Left renal pelvis (tissue), 4 donors: Measurements from ENCODE around the gene BNIP5. TPM values are rescaled to one million over a fixed set of nuclear protein-coding genes. Genes with fewer than 3 reads are reported as not detected.

Experiments used
- DNase-seq, 4 donors: peaks; one replicate each; pipeline ENCODE4 v3.0.0-alpha.2; 2013; ENCODE audit warnings: low read depth in 4 of 4, low spot score in 3 of 4
- polyA plus RNA-seq, 4 donors: library from polyadenylated mRNA; unstranded; fragments of 120-200 nt; gene quantifications; one replicate each; pipeline ENCODE4 v1.2.1, GENCODE V29; 2013; ENCODE audit not compliant: insufficient read length in 4 of 4

The BNIP5 gene, protein sequence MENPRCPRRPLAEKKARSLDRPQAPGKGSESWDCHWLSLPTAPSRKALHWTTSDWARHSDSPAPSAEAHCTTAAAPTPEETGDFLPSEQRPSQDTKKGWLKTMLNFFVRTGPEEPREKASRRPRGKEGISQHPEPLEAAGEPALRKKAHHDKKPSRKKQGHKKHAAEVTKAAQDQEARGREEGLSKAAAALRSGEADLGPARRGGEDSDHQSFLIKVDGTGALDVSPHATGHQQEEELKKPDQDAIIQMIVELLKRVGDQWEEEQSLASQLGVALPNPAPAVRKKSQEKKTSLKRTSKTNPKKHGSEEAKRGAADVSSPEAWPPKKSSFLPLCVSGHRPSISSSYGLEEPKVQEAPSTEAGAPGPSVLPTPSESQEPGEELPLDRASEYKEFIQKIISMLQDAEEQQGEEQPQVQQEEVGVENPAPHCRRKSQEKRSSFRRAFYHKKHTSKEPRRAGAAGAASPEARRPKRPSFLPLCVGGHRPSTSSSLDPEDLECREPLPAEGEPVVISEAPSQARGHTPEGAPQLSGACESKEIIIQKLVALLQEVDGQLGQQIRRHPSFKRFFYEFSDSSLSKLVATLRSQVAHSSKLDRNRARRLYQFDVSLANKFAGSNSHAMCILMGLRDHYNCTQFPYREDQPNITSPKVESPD
- polyA plus RNA-seq, result under 1 TPM; 0.04 to 0.19 (median 0.16) TPM

DNA sequence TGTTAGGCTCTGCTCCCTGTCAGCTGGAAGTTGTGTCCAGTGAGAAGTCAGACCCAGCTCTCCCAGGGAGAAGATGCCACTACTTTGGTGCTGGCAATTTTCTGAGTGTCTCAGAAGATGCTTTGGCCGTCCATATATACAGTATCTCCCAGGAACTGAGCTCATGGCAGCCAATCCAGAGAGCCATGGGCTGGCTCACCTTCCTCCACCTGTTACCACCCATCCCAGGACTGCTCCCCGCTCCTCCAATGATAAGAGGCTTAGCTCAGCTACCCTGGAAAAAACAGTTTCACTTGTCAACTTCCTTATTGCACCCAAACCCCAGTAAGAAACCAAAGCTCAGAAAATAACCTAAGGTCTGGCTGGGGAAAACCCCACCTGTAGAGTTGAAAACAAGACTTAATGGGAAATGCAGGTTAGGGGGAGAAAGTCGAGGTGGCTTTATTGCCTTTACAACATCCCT is at the start of gene BNIP5:
Gene BNIP5, minus strand, starts transcription at position 110 of the 463 bp plus-strand sequence. CDS start 6,198 bp downstream, outside the sequence.
- no peak for DNase-seq

DNA sequence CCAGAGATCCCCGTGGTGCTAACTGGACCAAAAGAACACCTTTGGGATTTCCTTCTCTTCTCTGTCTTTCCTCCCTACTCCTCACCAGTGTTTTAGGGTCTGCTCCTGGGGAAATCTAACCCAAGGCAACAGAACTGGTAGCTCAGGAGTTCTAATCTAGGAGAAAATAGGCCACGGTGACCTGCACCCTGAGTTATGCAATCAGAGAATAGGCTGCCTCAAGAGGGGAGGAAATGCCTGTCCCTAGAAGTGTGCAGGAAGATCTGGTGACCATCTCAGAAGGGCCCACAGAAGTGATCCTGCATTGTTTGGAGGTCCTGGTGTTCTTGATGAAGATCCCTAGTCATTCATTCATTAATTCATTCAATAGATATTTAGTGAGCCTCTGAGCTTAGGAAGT is 47.4 kb upstream of the BNIP5 start:
- DNase-seq, result no peak

DNA sequence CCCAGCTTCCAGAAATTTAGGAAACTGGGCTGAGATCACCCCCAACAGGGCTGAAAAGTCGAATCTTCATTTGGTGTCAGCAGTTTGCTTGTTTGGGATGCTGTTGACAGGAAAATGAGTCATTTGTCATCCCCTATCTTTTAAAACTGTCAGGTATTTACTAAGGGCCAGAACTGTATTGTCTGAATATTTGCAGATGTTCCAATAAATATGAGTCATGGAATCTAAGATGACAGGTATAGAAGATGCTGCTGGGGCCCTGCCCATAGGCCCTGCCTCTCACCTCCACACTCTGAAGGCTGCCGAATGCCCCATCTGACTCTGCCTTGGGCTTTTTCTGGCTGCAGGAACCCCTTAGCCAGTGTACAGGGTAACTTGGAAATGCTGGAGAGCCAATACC is 46.9 kb upstream of the BNIP5 start:
- no peak for DNase-seq

DNA sequence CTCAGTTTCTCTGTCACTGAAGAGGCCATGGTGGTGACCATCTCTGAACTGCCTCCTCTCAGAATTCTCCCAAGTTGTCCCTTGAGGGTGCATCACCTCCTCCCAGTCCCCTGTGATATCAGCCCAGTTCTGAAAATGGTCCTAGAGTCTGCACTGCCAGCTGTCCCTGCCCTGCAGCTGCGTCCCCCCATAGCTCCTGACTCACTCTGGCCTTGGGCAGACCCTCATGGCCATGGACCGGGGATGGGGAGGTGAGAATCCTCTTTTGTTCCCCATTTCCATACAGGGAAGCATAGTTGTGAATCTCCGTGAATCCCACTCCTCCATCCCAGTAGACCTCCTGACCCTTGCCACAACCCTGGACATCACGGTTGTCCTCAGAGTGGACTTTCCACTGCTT is 46.3 kb upstream of the BNIP5 start:
- no peak for DNase-seq

DNA sequence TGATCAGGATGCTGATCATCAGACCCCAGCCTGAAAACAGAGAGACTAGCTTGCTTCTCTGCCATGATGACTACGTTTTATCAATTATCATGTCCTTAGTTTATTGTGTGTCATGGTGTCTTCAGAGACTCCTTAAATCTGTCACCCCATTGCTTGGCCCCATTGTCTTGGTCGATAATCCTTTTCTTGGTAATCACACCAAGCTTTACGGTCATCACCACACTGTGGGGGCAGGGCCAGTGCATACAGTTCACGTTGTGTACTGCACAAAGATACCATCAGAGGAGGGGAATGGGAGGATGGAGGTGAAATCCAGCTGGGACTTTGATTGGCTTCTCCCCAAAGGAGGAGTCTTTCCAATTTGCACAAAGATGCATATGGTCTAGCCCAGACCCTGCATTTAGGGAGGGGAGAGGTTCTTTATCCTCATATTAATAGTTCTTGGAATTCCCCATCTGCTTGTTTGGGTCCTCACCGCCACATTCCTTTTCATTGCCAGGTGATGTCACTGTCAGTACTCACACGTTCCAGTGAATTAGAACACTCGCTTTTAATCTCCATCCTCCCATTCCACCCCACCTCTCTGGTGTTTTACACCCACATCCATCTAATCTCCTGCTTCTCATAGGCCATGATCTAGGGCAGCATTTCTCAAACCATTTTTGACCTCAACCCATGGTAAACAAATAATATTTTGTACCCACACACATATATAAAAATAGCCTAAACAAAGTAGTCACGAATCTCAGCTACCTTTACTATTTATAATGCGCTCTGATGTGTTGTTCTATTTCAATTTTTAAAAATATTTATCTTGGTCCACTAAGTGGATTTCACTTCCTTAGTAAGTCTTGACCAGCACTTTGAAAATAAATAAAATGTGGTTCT is 45.1 kb upstream of the BNIP5 start:
- DNase-seq, result no peak

DNA sequence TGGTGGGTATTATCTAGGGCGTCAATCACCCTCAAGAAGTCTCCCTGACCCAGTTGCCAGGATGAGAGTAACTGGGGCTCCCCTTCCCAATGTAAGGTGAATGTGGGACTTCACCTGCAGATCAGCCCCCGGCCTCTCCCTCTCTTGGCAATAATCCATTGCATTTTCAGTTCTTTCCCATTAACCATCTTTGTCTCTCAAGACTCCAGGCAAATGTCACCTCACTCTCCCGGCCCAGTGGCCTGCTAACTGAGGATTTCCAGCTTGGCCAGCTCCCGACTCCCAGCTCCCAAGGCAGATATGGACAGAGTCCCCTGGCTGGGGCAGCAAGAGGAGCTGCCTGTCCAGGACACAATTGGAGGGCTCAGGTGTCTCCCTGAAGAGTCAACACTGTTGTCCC is 43.5 kb upstream of the BNIP5 start:
- no peak for DNase-seq

DNA sequence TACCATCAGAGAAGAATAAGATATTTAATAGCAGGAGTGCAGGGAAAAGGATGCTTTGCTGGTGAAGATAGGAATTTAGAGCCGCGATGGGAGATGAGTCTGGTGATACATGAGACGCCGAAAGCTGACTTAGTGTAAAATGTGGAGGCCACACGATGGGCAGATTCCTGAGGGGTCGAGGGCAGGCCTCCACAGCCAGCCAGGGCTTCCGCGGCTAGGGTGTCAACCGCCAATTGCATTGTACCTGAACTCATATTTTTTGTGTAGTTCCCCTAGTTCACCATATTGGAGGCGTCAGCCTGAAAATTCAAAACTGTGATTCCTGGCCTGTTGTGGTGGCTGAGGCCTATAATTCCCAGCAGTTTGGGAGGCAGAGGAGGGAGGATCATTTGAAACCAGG is 42.2 kb upstream of the BNIP5 start:
- DNase-seq, result no peak

DNA sequence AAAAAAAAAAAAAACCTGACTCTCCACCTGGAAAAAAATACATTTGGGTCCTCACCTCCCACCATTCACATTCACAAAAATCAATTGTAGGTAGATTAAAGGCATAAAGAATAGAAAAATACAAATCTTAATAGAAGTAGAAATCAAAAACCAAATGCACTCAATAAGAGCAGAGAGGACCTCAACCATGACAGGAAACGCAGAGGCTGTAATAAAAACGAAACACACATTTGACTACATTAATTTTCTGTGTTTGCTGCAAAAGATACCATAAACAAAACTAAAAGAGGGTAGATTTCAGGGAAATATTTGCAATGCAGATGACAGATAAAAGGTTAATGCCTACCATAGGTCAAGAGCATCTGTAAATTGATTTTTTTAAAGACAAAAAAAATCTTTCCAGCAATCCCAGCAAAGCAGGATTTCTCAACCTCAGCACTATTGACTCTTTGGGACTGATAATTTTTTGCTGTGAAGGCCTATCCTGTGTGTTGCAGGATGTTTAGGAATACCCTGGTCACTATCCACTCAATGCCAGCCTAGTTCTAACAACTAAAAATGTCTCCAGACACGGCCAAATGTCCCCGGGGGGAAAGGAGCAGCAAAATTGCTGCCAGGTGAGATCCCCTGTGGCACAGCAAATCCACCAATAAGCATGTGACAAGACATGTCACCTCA is 41.7 kb upstream of the BNIP5 start:
- no peak for DNase-seq

DNA sequence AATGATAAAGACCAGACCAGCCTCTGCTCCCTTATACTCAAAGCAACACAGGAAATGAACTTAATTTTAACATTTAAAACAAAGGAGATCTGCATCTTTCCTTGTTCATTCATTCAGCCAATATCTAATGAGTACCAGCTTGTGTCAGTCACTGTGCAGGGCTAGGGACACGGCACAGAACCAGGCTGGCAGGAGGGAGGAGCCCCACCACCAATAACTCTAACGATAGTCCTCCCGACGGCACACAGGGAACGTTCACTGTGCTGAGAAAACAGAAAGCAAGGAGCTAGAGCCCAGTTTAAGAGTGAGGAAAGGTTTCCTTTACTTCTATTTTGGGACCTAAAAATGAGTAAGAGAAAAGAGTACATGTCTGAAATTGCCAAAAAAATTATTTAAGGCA is 40.9 kb upstream of the BNIP5 start:
- no peak for DNase-seq

DNA sequence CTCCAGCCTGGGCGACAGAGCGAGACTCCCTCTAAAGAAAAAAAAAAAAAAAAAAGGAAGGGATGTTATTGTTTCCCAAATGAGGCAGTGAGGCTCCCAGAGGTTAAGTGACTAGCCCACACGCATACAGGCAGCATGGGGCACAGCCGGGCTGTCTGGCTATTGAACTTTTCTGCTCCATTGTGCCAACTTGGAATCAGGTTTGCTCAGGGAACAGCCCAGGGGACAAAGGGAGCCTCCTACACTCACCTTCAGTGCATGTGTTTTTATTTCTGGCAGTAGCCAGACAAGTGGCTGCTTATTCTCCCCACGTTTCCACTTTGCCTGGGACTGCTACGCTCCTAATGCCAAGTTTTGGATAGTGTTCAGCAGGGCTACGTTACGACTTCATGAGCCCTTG is 40.1 kb upstream of the BNIP5 start:
- DNase-seq, result no peak

DNA sequence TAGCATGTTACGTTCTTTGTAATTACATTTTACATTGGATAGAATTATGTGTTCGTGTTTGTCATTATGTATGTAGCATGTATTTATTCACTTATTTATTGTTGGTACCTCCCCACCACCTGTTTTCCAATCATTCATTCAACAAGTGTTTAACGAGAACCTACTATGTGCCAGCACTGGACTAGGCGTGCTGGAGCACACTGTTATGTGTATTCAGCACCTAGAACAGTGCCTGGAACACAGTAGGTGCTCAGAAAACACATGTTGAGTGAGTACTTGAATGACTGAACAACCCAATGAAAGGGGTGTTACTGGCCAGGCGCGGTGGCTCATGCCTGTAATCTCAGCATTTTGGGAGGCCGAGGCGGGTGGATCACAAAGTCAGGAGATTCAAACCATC is 39.5 kb upstream of the BNIP5 start:
- DNase-seq, result no peak

DNA sequence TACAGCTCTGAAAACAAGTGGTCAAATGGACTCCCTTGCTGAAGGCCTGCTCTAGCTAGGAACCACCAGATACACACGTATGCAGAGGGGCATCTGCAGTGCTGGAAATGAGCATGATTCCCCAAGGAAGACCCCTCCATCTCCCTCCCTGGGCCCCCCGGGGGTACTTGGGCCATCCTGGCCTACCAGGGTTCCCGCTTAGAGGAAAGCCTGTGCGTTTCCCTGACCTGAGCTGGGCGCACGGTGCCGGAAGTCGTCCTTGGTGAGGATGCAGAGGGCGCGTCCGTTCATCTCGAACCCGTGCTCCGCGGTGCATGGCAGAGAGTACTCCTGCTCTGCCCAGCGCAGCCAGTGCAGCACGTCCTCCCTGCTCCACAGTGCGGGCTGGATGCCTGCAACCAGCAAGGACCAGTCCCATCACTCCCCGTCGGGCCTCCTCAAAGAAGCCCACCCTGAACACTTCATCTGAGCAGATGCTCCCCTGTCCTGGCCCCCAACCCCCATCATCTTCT is 39.0 kb upstream of the BNIP5 start:
- DNase-seq, result no peak

DNA sequence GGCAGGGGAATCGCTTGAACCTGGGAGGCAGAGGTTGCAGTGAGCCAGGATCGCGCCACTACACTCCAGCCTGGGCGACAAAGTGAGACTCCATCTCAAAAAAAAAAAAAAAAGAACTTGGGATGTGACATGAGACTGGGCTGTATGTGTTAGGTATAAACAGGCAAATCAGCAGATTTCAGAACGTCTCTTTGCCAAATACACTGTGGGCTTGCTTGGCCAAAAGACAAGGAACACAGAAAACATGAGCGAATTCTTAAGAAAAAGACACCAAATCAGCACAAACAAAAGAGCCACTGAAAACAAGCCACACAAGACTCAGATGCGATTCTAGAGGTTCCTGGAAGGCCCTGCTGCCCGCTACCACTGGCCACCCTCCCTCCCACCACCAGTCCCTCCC is 38.3 kb upstream of the BNIP5 start:
- no peak for DNase-seq

DNA sequence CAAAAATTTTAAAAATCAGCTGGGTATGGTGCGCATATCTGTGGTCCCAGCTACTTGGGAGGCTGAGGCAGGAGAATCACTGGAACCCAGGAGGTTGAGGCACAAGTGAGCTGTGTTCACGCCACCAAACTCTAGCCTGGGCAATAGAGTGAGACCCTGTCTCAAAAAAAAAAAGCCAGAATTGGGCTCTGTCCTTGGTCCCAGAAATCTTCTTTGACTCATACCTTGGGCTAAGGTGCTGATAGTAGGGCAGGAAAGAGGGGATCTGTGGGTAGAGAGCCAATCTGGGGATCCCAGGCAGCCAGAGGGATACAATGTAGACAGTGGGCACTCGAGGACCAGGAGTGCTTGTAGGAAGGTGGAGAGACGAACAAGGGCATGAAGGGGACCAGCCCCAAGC is 37.5 kb upstream of the BNIP5 start:
- no peak for DNase-seq

DNA sequence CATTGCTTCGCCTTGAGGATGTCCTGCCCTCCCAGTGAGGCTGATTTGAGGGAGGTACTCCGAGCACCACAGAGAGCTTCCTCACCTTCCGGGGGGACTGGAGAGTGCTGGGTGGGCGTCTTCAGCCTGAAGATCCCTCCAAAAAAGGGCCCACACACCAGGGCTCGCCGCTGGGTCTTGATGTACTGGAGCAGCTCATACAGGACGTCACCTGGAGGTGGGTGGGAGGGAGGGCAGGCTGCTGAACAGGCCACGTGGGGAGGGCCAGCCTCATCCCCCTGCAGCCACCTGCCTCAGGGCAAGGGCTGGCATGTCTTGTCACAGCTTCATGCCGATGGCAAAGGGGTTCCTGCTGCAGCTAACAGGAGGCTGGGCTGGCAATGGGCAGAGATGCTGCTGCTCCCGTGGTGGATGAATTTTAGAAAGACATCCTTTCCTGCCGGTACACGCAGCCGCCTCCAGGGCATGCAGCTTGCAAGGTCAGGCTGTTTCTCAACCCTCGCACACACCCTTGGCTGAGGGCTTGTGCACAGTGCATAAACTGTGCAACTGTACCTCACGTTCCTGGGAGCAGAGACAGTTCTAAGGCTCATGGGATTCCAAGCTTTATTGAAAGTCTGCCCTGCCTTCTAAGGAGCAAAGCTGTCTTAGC is 36.8 kb upstream of the BNIP5 start:
- no peak for DNase-seq

DNA sequence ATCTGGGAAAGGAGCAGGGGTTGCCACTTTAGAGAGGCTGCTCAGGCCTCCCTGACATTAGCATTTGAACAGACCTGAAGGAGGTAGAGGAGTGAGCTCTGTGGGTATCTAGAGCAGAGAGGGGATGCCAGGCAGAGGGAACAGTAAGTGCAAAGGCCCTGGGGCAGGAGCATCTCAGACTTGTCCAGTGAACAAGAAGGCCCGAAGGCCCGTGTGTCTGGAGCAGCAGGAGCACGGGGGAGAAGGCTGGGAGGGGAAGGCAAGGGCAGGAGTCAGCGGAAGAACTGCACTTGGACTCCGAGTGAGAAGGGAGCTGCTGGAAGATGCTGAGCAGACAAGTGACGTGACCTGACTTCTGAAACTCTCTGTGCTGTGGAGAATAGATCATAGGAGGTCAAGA is 35.4 kb upstream of the BNIP5 start:
- no peak for DNase-seq

DNA sequence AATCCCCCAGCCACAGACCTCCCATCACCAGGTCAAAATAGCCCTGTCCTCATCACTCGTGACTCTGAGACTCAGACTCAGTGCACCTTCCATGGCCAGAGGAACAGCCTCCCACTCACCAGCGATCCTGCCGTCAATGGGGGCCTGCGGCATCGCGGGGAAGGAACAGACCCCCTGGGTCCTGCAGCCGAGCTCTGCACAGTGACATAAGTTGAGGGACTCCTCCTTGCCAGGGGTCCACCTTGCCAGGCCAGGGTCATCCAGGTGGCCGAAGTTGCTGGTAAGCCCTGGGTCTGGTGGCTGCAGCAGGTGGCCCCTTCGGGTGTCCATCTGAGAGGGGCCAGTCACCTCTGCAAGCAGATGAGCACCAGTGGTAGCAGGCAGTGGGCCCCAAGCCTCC is 34.5 kb upstream of the BNIP5 start:
- DNase-seq, result no peak

DNA sequence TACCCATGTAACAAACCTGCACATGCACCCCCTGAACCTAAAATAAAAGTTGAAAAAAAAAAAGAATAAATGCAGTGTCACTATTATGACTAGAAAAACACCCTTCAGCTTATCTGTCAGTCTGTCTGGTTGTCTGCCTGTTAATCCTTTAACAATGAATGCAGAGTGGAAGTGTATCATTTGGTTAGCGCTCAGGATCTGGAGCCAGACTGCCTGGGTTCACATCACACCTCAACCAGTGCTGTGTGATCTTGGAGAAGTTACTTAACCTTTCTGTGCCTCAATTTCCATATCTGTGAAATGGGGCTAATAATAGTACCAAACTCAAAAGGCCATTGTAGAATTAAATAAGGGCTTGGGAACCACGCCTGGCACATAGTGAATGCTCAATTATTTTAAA is 34.0 kb upstream of the BNIP5 start:
- no peak for DNase-seq

DNA sequence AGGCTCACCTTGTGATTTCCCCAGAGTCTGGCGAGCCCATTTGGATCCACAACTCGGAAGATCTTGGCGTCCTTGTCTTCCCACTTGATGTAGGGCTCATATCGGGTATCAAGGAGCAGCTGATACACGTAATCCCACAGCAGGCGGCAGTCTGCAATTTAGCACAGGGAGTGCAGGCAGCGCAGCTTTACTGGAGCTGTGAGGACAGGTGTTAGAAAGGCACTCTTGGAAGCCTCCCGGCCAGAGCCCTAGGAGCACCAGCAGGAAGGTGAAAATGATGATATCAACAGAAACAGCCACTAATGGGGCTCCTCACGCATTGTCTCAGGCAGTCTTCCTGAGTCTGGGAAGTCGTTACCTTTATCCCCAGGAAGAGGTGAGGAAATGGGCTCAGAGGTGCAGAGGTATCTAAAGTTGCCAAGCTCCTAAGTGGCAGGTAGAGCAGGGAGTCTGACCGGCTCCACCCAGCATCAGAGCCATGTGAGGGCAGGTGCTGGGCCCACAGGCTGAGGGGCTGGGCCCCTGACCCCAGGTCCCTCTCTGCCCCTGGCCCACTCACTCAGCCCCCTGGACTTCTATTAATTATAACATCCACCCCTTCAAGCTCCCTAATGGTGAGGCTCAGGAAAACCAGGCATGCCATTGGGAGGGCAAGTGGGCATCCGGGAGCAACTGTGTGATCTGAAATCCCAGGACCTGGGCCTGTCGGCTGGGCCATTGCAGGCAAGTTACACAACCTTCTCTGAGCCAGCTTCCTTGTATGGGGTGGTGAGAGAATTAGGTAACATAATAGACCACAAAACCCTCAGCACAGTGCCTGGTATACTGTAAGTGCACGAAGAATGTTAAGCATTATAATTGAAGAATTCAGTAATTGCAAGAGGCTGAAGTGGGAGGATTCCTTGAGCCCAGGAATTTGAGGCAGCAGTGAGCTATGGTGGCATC is 32.5 kb upstream of the BNIP5 start:
- no peak for DNase-seq
